H9 (cell line): Measurements from ENCODE around the gene ZNF609. TPM values are rescaled to one million over a fixed set of nuclear protein-coding genes. Genes with fewer than 3 reads are reported as not detected.

ENCODE experiments used
- DNase-seq: peaks from one replicate; pipeline ENCODE4 v3.0.0-alpha.2; 2017
- H2AFZ ChIP-seq: one replicate; pipeline ENCODE4 v1.6.1; 2013; ENCODE audit warnings: mild to moderate bottlenecking, low read length, control low read depth, moderate library complexity
- H2AK5ac ChIP-seq: 2 replicates; pipeline ENCODE4 v1.6.1; 2013; ENCODE audit warnings: low read length, control low read depth, mixed read lengths; ENCODE audit not compliant: insufficient read length
- H2BK120ac ChIP-seq: one replicate; pipeline ENCODE4 v1.6.1; 2013; ENCODE audit warnings: low read depth, mild to moderate bottlenecking, low read length, control low read depth, inconsistent platforms; ENCODE audit not compliant: poor library complexity, severe bottlenecking
- H2BK12ac ChIP-seq: 2 replicates; pipeline ENCODE4 v1.6.1; 2013; ENCODE audit warnings: low read length, control low read depth, mixed read lengths, low read depth; ENCODE audit not compliant: insufficient read length
- H2BK15ac ChIP-seq: 2 replicates; pipeline ENCODE4 v1.6.1; 2013; ENCODE audit warnings: low read depth, low read length, control low read depth
- H2BK20ac ChIP-seq: one replicate; pipeline ENCODE4 v1.6.1; 2013; ENCODE audit warnings: low read depth, mild to moderate bottlenecking, low read length, control low read depth, inconsistent platforms; ENCODE audit not compliant: poor library complexity, severe bottlenecking
- H2BK5ac ChIP-seq: 2 replicates; pipeline ENCODE4 v1.6.1; 2013; ENCODE audit warnings: low read length, control low read depth, mixed read lengths; ENCODE audit not compliant: insufficient read length
- H3K14ac ChIP-seq: 2 replicates; pipeline ENCODE4 v1.6.1; 2013; ENCODE audit warnings: low read length, control low read depth; ENCODE audit not compliant: insufficient read depth
- H3K18ac ChIP-seq: 2 replicates; pipeline ENCODE4 v1.6.1; 2013; ENCODE audit warnings: low read depth, mild to moderate bottlenecking, mixed read lengths, low read length, control low read depth; ENCODE audit not compliant: insufficient read length
- H3K23ac ChIP-seq: 2 replicates; pipeline ENCODE4 v1.6.1; 2013; ENCODE audit warnings: low read length, control low read depth, mixed read lengths, low read depth; ENCODE audit not compliant: insufficient read length
- H3K23me2 ChIP-seq: 2 replicates; pipeline ENCODE4 v1.6.1; 2013; ENCODE audit warnings: low read depth, mild to moderate bottlenecking, mixed read lengths, low read length, control low read depth; ENCODE audit not compliant: insufficient read length, poor library complexity, severe bottlenecking
- H3K27ac ChIP-seq: 2 replicates; pipeline ENCODE4 v1.5.1; 2013; ENCODE audit warnings: low read length, control low read depth, mixed read lengths, low read depth; ENCODE audit not compliant: insufficient read length
- H3K27me3 ChIP-seq: 2 replicates; pipeline ENCODE4 v1.6.1; 2013; ENCODE audit warnings: low read length, control low read depth, inconsistent platforms; ENCODE audit not compliant: insufficient read depth
- H3K4ac ChIP-seq: 2 replicates; pipeline ENCODE4 v1.6.1; 2013; ENCODE audit warnings: low read depth, mild to moderate bottlenecking, control low read depth, inconsistent platforms, low read length, moderate library complexity
- H3K4me1 ChIP-seq: 2 replicates; pipeline ENCODE4 v1.6.1; 2013; ENCODE audit warnings: low read length, control low read depth, inconsistent platforms; ENCODE audit not compliant: insufficient read depth
- H3K4me2 ChIP-seq: 2 replicates; pipeline ENCODE4 v1.6.1; 2013; ENCODE audit warnings: low read length, control low read depth, mixed read lengths; ENCODE audit not compliant: insufficient read length, insufficient read depth
- H3K56ac ChIP-seq: 2 replicates; pipeline ENCODE4 v1.6.1; 2013; ENCODE audit warnings: low read depth, mild to moderate bottlenecking, mixed read lengths, low read length, control low read depth; ENCODE audit not compliant: insufficient read length
- H3K79me1 ChIP-seq: 2 replicates; pipeline ENCODE4 v1.6.1; 2013; ENCODE audit warnings: low read depth, mild to moderate bottlenecking, moderate library complexity, low read length, control low read depth, inconsistent platforms; ENCODE audit not compliant: insufficient read depth, poor library complexity, severe bottlenecking
- H3K79me2 ChIP-seq: 2 replicates; pipeline ENCODE4 v1.6.1; 2013; ENCODE audit warnings: low read length, control low read depth, inconsistent platforms; ENCODE audit not compliant: insufficient read depth
- H3K9ac ChIP-seq: 2 replicates; pipeline ENCODE4 v1.6.1; 2013; ENCODE audit warnings: low read length, control low read depth, mixed read lengths; ENCODE audit not compliant: insufficient read length; ENCODE audit errors: extremely low read depth
- H3K9me3 ChIP-seq: one replicate; pipeline ENCODE4 v1.6.1; 2013; ENCODE audit warnings: low read depth, low read length, inconsistent platforms; ENCODE audit not compliant: control insufficient read depth
- H3T11ph ChIP-seq: one replicate; pipeline ENCODE4 v1.6.1; 2013; ENCODE audit warnings: mild to moderate bottlenecking, low read length, control low read depth, inconsistent platforms
- H4K20me1 ChIP-seq: one replicate; pipeline ENCODE4 v1.6.1; 2013; ENCODE audit not compliant: control insufficient read depth, insufficient read length, insufficient read depth
- H4K5ac ChIP-seq: 2 replicates; pipeline ENCODE4 v1.6.1; 2013; ENCODE audit warnings: low read depth, mild to moderate bottlenecking, mixed read lengths, low read length, control low read depth; ENCODE audit not compliant: insufficient read length
- H4K8ac ChIP-seq: replicated peaks from 2 replicates; pipeline ENCODE4 v1.6.1; 2013; ENCODE audit warnings: low read length, control low read depth, mixed read lengths, low read depth; ENCODE audit not compliant: insufficient read length
- H4K91ac ChIP-seq: 2 replicates; pipeline ENCODE4 v1.6.1; 2013; ENCODE audit warnings: low read depth, mild to moderate bottlenecking, moderate library complexity, mixed read lengths, low read length, control low read depth; ENCODE audit not compliant: insufficient read length
- H3K27ac Mint-ChIP-seq, 3 experiments: 2 replicates in 2 of 3; 3 replicates in 1 of 3; pipeline ENCODE4 v1.8.0; 2020 to 2021; ENCODE audit warnings: mixed read lengths in 3 of 3, mild to moderate bottlenecking in 1 of 3, moderate library complexity in 1 of 3
- H3K27me3 Mint-ChIP-seq: 2 replicates; pipeline ENCODE4 v1.8.0; 2021; ENCODE audit warnings: low read depth, mild to moderate bottlenecking, moderate library complexity, mixed read lengths
- H3K36me3 Mint-ChIP-seq, 3 experiments: 2 replicates in 2 of 3; 3 replicates in 1 of 3; pipeline ENCODE4 v1.8.0; 2020 to 2021; ENCODE audit warnings: low read depth in 3 of 3, mixed read lengths in 3 of 3; ENCODE audit not compliant: insufficient read depth in 1 of 3
- H3K4me1 Mint-ChIP-seq, 2 experiments: 2 replicates each; pipeline ENCODE4 v1.8.0; 2020; ENCODE audit warnings: mixed read lengths in 2 of 2
- H3K4me3 Mint-ChIP-seq, 2 experiments: 2 replicates in 1 of 2; 3 replicates in 1 of 2; pipeline ENCODE4 v1.8.0; 2020 to 2021; ENCODE audit warnings: mild to moderate bottlenecking in 2 of 2, mixed read lengths in 2 of 2, moderate library complexity in 1 of 2
- H3K9me3 Mint-ChIP-seq, 2 experiments: 2 replicates in 1 of 2; 3 replicates in 1 of 2; pipeline ENCODE4 v1.8.0; 2020; ENCODE audit warnings: mild to moderate bottlenecking in 2 of 2, mixed read lengths in 2 of 2, moderate library complexity in 1 of 2
- WGBS: extraction: QIAGEN DNeasy Blood & Tissue Kit; methylation state at CpG from one replicate; pipeline ENCODE4 v1.1.7; 2013; ENCODE audit warnings: missing lambda C conversion rate, low lambda C conversion rate, mixed read lengths; ENCODE audit not compliant: insufficient read length; ENCODE audit errors: extremely low coverage; 5-methylcytosine and 5-hydroxymethylcytosine counted together
- total RNA-seq: library from RNA; stranded (reverse); gene quantifications from 2 replicates; pipeline ENCODE4 v1.2.1, GENCODE V29; 2021
- TF ChIP-seq, protein P1 (sequence below): fragments of 200-600 bp; sonication (generic); conservative IDR thresholded peaks from 3 replicates; pipeline ENCODE4 v1.8.0; 2021; ENCODE audit warnings: antibody characterized with exemption, mild to moderate bottlenecking

ZNF609 gene
- total RNA-seq, 1 experiment from 2014 or later = 45.3 TPM

DNA sequence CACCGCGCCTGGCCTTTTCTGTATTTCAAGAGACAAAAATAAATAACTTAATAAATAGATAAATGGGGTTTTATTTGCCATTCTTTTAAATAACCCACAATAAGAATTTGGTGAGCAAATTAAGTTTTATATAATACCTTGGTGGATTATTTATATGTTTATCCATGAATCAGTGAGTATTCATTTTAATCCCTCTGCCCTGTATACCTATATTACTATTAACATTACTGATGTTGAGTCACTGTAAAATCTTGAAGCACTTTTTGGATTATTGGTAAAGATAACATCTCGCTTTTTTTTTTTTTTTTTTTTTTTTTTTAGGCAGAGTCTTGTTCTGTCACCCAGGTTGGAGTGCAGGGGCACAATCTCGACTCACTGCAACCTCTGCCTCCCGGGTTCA lies 154.1 kb downstream of the ZNF609 start:
- no peak overlapping the region for H2BK120ac ChIP-seq
- H3K27ac Mint-ChIP-seq = no peak overlapping the region
- H3K56ac ChIP-seq = no peak overlapping the region
- H4K8ac ChIP-seq = no peak overlapping the region
- no peak overlapping the region for H3K4ac ChIP-seq
- H3T11ph ChIP-seq = no peak overlapping the region
- H3K18ac ChIP-seq = no peak overlapping the region
- no peaks in the 10 kb centered on the region for H3K9me3 Mint-ChIP-seq
- H2BK12ac ChIP-seq = no peak overlapping the region
- H4K5ac ChIP-seq = no peak overlapping the region
- no peaks in the 10 kb centered on the region; the same call in 1 of the 2 replicates for H3K4me1 ChIP-seq
- H3K9ac ChIP-seq = no peak overlapping the region
- H2BK15ac ChIP-seq = no peak overlapping the region
- H3K79me2 ChIP-seq = peaks cover 1% of the 10 kb centered on the region; the same call in 1 of the 2 replicates
- H2BK5ac ChIP-seq = no peak overlapping the region
- H3K36me3 Mint-ChIP-seq = peaks cover 0 to 5% (median 0%) of the 10 kb centered on the region in 3 experiments; a peak in 1 of 7 replicates
- no peak overlapping the region for H2BK20ac ChIP-seq
- no peak for DNase-seq
- H3K27me3 ChIP-seq = no peaks in the 10 kb centered on the region
- WGBS = no CpG with 5 or more reads among the region's 5 CpGs
- no peak overlapping the region for H4K91ac ChIP-seq
- H3K27ac ChIP-seq = no peak overlapping the region
- no peak overlapping the region for H3K4me2 ChIP-seq
- H3K79me1 ChIP-seq = peaks cover 3% of the 10 kb centered on the region
- H3K14ac ChIP-seq = no peak overlapping the region
- no peak overlapping the region for H2AK5ac ChIP-seq
- no peak overlapping the region for H2AFZ ChIP-seq
- no peaks in the 10 kb centered on the region for H3K27me3 Mint-ChIP-seq
- no peaks in the 10 kb centered on the region for H4K20me1 ChIP-seq
- H3K23me2 ChIP-seq = no peaks in the 10 kb centered on the region
- H3K4me3 Mint-ChIP-seq = no peak overlapping the region
- no peak overlapping the region for H3K23ac ChIP-seq
- TF ChIP-seq, protein P1, sequence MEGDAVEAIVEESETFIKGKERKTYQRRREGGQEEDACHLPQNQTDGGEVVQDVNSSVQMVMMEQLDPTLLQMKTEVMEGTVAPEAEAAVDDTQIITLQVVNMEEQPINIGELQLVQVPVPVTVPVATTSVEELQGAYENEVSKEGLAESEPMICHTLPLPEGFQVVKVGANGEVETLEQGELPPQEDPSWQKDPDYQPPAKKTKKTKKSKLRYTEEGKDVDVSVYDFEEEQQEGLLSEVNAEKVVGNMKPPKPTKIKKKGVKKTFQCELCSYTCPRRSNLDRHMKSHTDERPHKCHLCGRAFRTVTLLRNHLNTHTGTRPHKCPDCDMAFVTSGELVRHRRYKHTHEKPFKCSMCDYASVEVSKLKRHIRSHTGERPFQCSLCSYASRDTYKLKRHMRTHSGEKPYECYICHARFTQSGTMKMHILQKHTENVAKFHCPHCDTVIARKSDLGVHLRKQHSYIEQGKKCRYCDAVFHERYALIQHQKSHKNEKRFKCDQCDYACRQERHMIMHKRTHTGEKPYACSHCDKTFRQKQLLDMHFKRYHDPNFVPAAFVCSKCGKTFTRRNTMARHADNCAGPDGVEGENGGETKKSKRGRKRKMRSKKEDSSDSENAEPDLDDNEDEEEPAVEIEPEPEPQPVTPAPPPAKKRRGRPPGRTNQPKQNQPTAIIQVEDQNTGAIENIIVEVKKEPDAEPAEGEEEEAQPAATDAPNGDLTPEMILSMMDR = no peak
- peaks cover 26 to 29% of the 10 kb centered on the region in 2 experiments for H3K4me1 Mint-ChIP-seq
- H3K9me3 ChIP-seq = no peaks in the 10 kb centered on the region
